ENCODE data around the gene SLC38A5.

DNA sequence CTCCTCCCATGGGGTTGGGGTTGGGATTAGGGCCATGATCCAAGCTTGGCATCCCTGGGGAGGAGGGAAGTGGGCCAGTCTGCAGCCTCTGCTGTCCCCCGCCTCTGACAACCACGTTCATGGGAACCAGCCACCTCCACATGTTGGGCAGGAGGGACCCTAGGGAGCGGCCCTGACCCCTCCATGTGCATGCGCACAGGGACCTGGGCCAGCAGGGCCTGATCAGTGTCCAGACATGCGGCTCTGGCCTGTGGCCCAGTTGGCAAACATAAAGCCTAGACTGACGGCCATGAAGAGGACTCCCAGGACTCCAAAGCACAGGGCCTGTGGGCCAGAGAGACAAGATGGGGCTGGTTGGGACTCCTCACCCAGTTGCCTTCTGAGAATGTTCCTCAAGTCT lies 11.3 kb downstream of the SLC38A5 start:
- TF ChIP-seq, protein P1, sequence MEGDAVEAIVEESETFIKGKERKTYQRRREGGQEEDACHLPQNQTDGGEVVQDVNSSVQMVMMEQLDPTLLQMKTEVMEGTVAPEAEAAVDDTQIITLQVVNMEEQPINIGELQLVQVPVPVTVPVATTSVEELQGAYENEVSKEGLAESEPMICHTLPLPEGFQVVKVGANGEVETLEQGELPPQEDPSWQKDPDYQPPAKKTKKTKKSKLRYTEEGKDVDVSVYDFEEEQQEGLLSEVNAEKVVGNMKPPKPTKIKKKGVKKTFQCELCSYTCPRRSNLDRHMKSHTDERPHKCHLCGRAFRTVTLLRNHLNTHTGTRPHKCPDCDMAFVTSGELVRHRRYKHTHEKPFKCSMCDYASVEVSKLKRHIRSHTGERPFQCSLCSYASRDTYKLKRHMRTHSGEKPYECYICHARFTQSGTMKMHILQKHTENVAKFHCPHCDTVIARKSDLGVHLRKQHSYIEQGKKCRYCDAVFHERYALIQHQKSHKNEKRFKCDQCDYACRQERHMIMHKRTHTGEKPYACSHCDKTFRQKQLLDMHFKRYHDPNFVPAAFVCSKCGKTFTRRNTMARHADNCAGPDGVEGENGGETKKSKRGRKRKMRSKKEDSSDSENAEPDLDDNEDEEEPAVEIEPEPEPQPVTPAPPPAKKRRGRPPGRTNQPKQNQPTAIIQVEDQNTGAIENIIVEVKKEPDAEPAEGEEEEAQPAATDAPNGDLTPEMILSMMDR (IDR thresholded peaks at IDR 0.05), result no peak
- no peak for TF ChIP-seq EP300 (IDR thresholded peaks at IDR 0.05)
